GM23338 (cell line): ENCODE data around the gene NQO2.

Experiments used
- CREB1 ChIP-seq: fragments of 250-450 bp; sonication (Bioruptor Pico); IDR thresholded peaks from 2 replicates; pipeline ENCODE4 v1.5.0; 2020; ENCODE audit warnings: low read depth, mild to moderate bottlenecking, moderate library complexity
- EZH2 ChIP-seq: fragments of 200-600 bp; sonication (generic); IDR thresholded peaks from one replicate; pipeline ENCODE4 v1.8.0; 2017; ENCODE audit warnings: antibody characterized with exemption, mild to moderate bottlenecking, low read depth; ENCODE audit not compliant: unreplicated experiment
- NANOG ChIP-seq: IDR thresholded peaks from 2 replicates; pipeline ENCODE4 v1.6.1; 2016; ENCODE audit warnings: antibody characterized with exemption, borderline replicate concordance
- POLR2AphosphoS5 ChIP-seq: IDR thresholded peaks from 2 replicates; pipeline ENCODE4 v1.6.1; 2016; ENCODE audit warnings: antibody characterized with exemption, low read depth
- TF ChIP-seq, protein P1 (sequence below), 2 experiments: fragments of 200-600 bp in 1 of 2; sonication (generic) in 1 of 2; conservative IDR thresholded peaks; 2 replicates each; pipeline versions ENCODE4 v1.5.1 to v1.6.1; 2016 to 2017; ENCODE audit warnings: antibody characterized with exemption in 2 of 2, low read depth in 2 of 2, mild to moderate bottlenecking in 2 of 2, moderate library complexity in 1 of 2

DNA sequence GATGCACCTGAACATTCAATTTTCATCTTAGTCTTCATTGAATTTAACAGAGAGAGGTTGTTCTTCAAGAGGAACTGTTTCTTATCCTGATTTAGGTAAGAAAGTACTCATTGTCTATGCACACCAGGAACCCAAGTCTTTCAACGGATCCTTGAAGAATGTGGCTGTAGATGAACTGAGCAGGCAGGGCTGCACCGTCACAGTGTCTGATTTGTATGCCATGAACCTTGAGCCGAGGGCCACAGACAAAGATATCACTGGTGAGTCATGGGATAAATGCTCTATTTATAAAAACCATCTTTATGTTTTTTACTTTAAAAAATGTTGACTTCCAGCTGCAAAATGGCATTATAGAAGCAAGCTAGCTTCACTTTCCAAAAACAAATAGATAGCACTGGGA lies 10.2 kb downstream of the NQO2 start:
- no peak for TF ChIP-seq CREB1 (CRISPR knock-in tag)
- TF ChIP-seq EZH2, result no peak
- TF ChIP-seq, protein P1, sequence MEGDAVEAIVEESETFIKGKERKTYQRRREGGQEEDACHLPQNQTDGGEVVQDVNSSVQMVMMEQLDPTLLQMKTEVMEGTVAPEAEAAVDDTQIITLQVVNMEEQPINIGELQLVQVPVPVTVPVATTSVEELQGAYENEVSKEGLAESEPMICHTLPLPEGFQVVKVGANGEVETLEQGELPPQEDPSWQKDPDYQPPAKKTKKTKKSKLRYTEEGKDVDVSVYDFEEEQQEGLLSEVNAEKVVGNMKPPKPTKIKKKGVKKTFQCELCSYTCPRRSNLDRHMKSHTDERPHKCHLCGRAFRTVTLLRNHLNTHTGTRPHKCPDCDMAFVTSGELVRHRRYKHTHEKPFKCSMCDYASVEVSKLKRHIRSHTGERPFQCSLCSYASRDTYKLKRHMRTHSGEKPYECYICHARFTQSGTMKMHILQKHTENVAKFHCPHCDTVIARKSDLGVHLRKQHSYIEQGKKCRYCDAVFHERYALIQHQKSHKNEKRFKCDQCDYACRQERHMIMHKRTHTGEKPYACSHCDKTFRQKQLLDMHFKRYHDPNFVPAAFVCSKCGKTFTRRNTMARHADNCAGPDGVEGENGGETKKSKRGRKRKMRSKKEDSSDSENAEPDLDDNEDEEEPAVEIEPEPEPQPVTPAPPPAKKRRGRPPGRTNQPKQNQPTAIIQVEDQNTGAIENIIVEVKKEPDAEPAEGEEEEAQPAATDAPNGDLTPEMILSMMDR (conservative IDR thresholded peaks at IDR 0.05; ENCODE audit: low read depth in 2 of 2), result no peak
- TF ChIP-seq POLR2AphosphoS5, result no peak
- TF ChIP-seq NANOG, result no peak
